H1 (cell line): Measurements from ENCODE around the gene TDRD5. TPM values are rescaled to one million over a fixed set of nuclear protein-coding genes. Genes with fewer than 3 reads are reported as not detected.

Experiments used
- BRCA1 ChIP-seq: IDR thresholded peaks from 2 replicates; pipeline ENCODE4 v1.6.1; 2012; ENCODE audit warnings: low read depth, low read length, improper control_type of control experiment
- CBX5 ChIP-seq: fragments of 300-800, 300-1000 bp; sonication (generic); IDR thresholded peaks from 2 replicates; pipeline ENCODE4 v1.7.1; 2016; ENCODE audit warnings: antibody characterized with exemption, low read length, low read depth
- HDAC2 ChIP-seq, 2 experiments: fragments of 300-600 bp in 1 of 2; sonication (generic) in 1 of 2; IDR thresholded peaks; 2 replicates each; pipeline ENCODE4 v1.6.1; 2011 to 2012; ENCODE audit warnings: low read depth in 2 of 2, low read length in 2 of 2, mild to moderate bottlenecking in 2 of 2, moderate library complexity in 2 of 2, borderline replicate concordance in 1 of 2, inconsistent platforms in 1 of 2
- NANOG ChIP-seq: IDR thresholded peaks from 2 replicates; pipeline ENCODE4 v1.6.1; 2011; ENCODE audit warnings: low read length, low read depth, mild to moderate bottlenecking, inconsistent platforms; ENCODE audit not compliant: insufficient read depth, poor library complexity, severe bottlenecking
- POLR2AphosphoS5 ChIP-seq: IDR thresholded peaks from 2 replicates; pipeline ENCODE4 v1.6.1; 2011; ENCODE audit warnings: low read depth, low read length
- SIN3A ChIP-seq, 2 experiments: IDR thresholded peaks in 1 of 2; conservative IDR thresholded peaks in 1 of 2; 2 replicates each; pipeline ENCODE4 v1.6.1; 2011 to 2012; ENCODE audit warnings: low read length in 2 of 2, improper control_type of control experiment in 1 of 2, low read depth in 1 of 2, mild to moderate bottlenecking in 1 of 2
- SP2 ChIP-seq: IDR thresholded peaks from 2 replicates; pipeline ENCODE4 v1.6.1; 2012; ENCODE audit warnings: mild to moderate bottlenecking, low read length, inconsistent platforms
- SP4 ChIP-seq: IDR thresholded peaks from 2 replicates; pipeline ENCODE4 v1.6.1; 2012; ENCODE audit warnings: low read length, inconsistent platforms
- SUZ12 ChIP-seq: fragments of 200-600 bp; sonication (generic); IDR thresholded peaks from 2 replicates; pipeline ENCODE4 v1.6.1; 2012; ENCODE audit warnings: mild to moderate bottlenecking, inconsistent platforms, low read length, moderate library complexity, mixed read lengths
- TAF7 ChIP-seq: optimal IDR thresholded peaks from 2 replicates; pipeline ENCODE3; 2011; ENCODE audit warnings: low read depth, mild to moderate bottlenecking, inconsistent platforms, low read length, moderate library complexity, borderline replicate concordance
- TBP ChIP-seq: IDR thresholded peaks from 2 replicates; pipeline ENCODE4 v1.6.1; 2011; ENCODE audit warnings: low read depth, low read length, improper control_type of control experiment
- polyA plus RNA-seq, 7 experiments: library from polyadenylated mRNA; depleted of rRNA in 3 of 7; stranded (reverse) in 5 of 7; unstranded in 2 of 7; fragments of >200 nt in 5 of 7; fragments of 200-250 nt in 2 of 7; gene quantifications; 1 replicate in 5 of 7; 2 replicates in 1 of 7; 4 replicates in 1 of 7; pipeline versions ENCODE4 v1.2.1 to v1.2.3, GENCODE V29; 2011 to 2013; ENCODE audit warnings: missing spikeins in 2 of 7, mixed read lengths in 2 of 7
- total RNA-seq: library from RNA; stranded (reverse); fragmentation: NEBNext Ultra II Directional; extraction: Animal tissue kit (Norgen Biotek cat#: 25700); gene quantifications from 2 replicates; pipeline ENCODE4 v1.2.1, GENCODE V29; 2021
- TF ChIP-seq, protein P1 (sequence below): fragments of 300-600 bp; sonication (generic); IDR thresholded peaks from 2 replicates; pipeline ENCODE4 v1.7.1; 2012; ENCODE audit warnings: low read length, moderate library complexity, mild to moderate bottlenecking, inconsistent platforms; ENCODE audit not compliant: insufficient replicate concordance

The TDRD5 gene
- total and polyA plus RNA-seq, 2 of the 8 experiments (the other 6 are each of a cell fraction or from before 2014, with no cell fraction given), result 0.53 to 1.4 TPM

DNA sequence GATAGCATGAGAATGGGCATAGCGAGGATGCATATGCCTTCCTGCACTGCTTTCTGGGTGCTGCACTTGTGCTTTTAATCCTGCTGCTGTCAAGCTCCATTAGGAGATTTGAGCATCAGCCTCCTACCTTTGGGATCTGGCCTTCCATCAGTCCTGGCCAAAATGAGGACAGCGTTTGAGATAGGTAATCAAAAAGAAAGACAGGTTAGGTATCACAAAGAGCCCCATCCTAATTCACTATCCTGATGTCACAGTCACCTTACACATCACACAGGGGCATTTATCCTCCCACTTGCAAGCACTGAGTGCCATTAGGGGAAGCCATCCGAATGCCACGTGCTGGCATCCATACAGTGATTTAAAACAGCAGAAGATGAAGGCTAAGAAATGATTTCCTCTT is 138.2 kb downstream of the TDRD5 start (continued):
- TF ChIP-seq, protein P1, sequence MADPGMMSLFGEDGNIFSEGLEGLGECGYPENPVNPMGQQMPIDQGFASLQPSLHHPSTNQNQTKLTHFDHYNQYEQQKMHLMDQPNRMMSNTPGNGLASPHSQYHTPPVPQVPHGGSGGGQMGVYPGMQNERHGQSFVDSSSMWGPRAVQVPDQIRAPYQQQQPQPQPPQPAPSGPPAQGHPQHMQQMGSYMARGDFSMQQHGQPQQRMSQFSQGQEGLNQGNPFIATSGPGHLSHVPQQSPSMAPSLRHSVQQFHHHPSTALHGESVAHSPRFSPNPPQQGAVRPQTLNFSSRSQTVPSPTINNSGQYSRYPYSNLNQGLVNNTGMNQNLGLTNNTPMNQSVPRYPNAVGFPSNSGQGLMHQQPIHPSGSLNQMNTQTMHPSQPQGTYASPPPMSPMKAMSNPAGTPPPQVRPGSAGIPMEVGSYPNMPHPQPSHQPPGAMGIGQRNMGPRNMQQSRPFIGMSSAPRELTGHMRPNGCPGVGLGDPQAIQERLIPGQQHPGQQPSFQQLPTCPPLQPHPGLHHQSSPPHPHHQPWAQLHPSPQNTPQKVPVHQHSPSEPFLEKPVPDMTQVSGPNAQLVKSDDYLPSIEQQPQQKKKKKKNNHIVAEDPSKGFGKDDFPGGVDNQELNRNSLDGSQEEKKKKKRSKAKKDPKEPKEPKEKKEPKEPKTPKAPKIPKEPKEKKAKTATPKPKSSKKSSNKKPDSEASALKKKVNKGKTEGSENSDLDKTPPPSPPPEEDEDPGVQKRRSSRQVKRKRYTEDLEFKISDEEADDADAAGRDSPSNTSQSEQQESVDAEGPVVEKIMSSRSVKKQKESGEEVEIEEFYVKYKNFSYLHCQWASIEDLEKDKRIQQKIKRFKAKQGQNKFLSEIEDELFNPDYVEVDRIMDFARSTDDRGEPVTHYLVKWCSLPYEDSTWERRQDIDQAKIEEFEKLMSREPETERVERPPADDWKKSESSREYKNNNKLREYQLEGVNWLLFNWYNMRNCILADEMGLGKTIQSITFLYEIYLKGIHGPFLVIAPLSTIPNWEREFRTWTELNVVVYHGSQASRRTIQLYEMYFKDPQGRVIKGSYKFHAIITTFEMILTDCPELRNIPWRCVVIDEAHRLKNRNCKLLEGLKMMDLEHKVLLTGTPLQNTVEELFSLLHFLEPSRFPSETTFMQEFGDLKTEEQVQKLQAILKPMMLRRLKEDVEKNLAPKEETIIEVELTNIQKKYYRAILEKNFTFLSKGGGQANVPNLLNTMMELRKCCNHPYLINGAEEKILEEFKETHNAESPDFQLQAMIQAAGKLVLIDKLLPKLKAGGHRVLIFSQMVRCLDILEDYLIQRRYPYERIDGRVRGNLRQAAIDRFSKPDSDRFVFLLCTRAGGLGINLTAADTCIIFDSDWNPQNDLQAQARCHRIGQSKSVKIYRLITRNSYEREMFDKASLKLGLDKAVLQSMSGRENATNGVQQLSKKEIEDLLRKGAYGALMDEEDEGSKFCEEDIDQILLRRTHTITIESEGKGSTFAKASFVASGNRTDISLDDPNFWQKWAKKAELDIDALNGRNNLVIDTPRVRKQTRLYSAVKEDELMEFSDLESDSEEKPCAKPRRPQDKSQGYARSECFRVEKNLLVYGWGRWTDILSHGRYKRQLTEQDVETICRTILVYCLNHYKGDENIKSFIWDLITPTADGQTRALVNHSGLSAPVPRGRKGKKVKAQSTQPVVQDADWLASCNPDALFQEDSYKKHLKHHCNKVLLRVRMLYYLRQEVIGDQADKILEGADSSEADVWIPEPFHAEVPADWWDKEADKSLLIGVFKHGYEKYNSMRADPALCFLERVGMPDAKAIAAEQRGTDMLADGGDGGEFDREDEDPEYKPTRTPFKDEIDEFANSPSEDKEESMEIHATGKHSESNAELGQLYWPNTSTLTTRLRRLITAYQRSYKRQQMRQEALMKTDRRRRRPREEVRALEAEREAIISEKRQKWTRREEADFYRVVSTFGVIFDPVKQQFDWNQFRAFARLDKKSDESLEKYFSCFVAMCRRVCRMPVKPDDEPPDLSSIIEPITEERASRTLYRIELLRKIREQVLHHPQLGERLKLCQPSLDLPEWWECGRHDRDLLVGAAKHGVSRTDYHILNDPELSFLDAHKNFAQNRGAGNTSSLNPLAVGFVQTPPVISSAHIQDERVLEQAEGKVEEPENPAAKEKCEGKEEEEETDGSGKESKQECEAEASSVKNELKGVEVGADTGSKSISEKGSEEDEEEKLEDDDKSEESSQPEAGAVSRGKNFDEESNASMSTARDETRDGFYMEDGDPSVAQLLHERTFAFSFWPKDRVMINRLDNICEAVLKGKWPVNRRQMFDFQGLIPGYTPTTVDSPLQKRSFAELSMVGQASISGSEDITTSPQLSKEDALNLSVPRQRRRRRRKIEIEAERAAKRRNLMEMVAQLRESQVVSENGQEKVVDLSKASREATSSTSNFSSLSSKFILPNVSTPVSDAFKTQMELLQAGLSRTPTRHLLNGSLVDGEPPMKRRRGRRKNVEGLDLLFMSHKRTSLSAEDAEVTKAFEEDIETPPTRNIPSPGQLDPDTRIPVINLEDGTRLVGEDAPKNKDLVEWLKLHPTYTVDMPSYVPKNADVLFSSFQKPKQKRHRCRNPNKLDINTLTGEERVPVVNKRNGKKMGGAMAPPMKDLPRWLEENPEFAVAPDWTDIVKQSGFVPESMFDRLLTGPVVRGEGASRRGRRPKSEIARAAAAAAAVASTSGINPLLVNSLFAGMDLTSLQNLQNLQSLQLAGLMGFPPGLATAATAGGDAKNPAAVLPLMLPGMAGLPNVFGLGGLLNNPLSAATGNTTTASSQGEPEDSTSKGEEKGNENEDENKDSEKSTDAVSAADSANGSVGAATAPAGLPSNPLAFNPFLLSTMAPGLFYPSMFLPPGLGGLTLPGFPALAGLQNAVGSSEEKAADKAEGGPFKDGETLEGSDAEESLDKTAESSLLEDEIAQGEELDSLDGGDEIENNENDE, result no peak
- TF ChIP-seq CBX5, result no peak
- no peak for TF ChIP-seq BRCA1
- no peak for TF ChIP-seq POLR2AphosphoS5
- TF ChIP-seq SIN3A (conservative IDR thresholded peaks at IDR 0.05 in 1 of 2, IDR thresholded peaks at IDR 0.05 in 1 of 2; ENCODE audit: low read depth in 1 of 2, low read length in 2 of 2), result no peak
- no peak for TF ChIP-seq SUZ12
- TF ChIP-seq SP2, result no peak
- no peak for TF ChIP-seq HDAC2 (IDR thresholded peaks at IDR 0.05; ENCODE audit: borderline replicate concordance in 1 of 2, low read depth in 2 of 2, low read length in 2 of 2)
- no peak for TF ChIP-seq TBP
- no peak for TF ChIP-seq NANOG
- no peak for TF ChIP-seq TAF7
- TF ChIP-seq SP4, result no peak
